C4-2B (cell line): ENCODE results near the gene BOK.

Experiments used
- CTCF ChIP-seq: fragments of 450-650 bp; conservative IDR thresholded peaks from 2 replicates; pipeline ENCODE4 v1.5.1; 2017; ENCODE audit warnings: mild to moderate bottlenecking
- ZFX ChIP-seq: fragments of 450-650 bp; IDR thresholded peaks from 2 replicates; pipeline ENCODE4 v1.6.1; 2017

- TF ChIP-seq ZFX: no peak
- TF ChIP-seq CTCF: no peak
Observed at GRCh38 chr2:241541564-241542277, 16.8 kb upstream of the BOK start.
